Erythroblast (primary cell): Measurements from ENCODE around the gene TRIM37.

ENCODE experiments used
- GATA1 ChIP-seq: IDR thresholded peaks from 2 replicates; pipeline ENCODE4 v1.6.1; 2011; ENCODE audit warnings: low read depth, mild to moderate bottlenecking, control low read depth, low read length, moderate library complexity
- POLR2A ChIP-seq: IDR thresholded peaks from 2 replicates; pipeline ENCODE4 v1.6.1; 2011; ENCODE audit warnings: mild to moderate bottlenecking, low read length

DNA sequence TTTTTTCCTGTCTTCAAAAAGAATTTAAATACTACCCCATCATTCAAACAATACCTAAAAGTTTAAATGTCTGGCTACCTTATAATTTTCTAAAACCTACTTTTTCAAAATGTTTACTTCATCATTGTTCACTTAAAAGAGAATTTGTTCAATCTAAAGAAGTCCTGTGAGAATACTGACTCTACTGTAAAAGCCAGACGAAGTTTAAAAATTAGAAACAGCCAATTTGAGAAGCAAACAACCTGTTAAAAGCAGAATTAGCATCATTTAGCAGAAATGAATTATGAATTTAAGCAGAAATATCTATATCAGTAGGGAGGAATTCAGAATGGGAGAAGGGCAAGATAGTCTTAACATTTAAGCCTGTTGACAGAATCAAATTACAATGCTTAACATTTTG, 46.2 kb upstream of the TRIM37 start:
- TF ChIP-seq POLR2A (no peak), GATA1 (no peak)
